ENCODE data around the gene LIN54.

The LIN54 gene

GRCh38 chr4:82890901-82891706 lies 119.5 kb downstream of the LIN54 start, which contains the start of gene SEC31A:
SEC31A (minus strand) TSS chr4:82891153; CDS start chr4:82881936, 9,217 bp downstream.
- peak; percentile 94 for DNase-seq (ENCODE audit: low read depth)

DNA sequence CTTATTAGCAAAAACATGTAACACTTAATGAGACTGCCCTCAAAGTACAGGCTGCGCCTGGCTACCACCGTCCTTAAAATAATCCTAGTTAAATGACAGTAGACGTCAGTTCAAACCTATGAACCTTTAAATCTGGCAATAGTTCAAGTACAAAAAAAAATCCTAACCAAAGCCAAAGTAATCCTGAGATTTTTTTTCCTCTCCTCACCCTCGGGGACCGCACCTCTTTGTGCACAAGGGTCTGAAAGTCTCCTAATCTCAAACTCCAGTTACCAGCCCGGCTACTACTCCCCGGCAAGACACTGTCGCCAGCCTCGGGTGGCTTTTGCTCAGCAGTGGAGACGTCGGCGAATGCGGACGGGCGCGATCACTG lies 120.1 kb downstream of the LIN54 start:
- no peak for DNase-seq (ENCODE audit: low read depth)

GRCh38 chr4:82889287-82889686 lies 121.3 kb downstream of the LIN54 start:
- no peak for DNase-seq (ENCODE audit: low read depth)

DNA sequence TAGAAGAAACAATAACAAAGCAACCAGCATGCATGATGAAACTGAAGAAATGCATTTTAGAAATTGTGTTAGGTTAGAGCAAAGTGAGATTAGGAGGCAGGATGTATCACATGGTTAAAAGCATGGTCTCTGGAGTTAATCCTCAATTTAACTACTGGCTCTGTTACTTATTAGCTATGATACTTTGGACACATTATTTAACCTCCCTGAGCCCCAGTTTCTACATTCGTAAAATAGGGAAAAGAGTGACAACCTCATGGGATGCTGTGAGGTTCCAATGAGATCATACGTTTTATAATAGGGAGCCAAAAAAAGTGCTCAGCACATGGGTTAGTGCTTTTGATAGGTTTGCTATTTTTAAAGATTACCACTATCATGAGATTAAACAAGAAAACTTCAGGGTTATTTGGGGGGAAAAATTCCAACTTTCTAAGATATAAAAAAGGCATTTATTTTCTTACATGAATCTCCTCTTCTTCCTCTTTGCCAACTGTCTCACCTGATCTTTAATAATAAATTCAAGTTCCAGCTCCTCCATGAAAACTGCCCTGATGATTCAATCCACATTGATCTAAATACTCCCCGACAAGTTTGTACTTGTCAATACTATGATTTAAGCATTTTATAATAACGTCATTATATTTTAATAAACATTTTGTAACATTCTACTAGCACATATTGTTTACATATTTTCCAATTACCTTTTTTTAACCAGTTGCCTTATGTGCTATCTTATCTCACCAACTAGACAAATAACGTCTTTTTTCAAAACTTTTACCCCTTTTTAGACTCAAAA lies 124.3 kb downstream of the LIN54 start:
- DNase-seq (ENCODE audit: low read depth) = no peak

DNA sequence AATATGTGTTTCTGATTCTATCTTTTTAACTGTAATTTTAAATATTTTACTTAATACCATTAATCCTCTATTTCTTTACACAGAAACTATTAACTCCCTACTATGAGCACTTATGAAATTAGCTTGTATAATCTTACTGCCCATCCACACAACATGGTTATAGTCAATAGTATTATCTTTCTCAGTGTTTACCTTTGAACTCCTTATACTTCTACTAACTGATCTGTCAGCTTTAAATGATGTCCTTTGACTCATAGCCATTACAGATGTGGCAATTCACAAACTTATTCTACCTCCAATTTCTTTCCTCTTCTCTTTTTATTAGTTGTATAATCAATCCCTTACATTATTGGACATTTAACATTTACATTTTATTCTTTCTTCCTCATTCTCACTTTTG lies 125.2 kb downstream of the LIN54 start:
- DNase-seq (ENCODE audit: low read depth) = no peak
